Adipocyte (in vitro differentiated cells): ENCODE measurements around the gene MINDY2.
"Not testable (repeated sequence)": the region's sequence is repeated elsewhere in the genome, so short reads cannot be mapped to it uniquely, and the experiment has no call there.

Source experiments
- DNase-seq: peaks from one replicate; pipeline ENCODE4 v3.0.0-alpha.2; 2015; ENCODE audit warnings: low read depth
- H3K27me3 ChIP-seq: replicated peaks from 2 replicates; pipeline ENCODE4 v1.7.0; 2013; ENCODE audit warnings: mild to moderate bottlenecking, low read length, moderate library complexity; ENCODE audit not compliant: control insufficient read depth, insufficient read depth
- H3K36me3 ChIP-seq: 2 replicates; pipeline ENCODE4 v1.7.0; 2013; ENCODE audit warnings: low read length, mild to moderate bottlenecking, moderate library complexity; ENCODE audit not compliant: control insufficient read depth, insufficient read depth, severe bottlenecking
- H3K4me1 ChIP-seq: 2 replicates; pipeline ENCODE4 v1.7.0; 2013; ENCODE audit warnings: mild to moderate bottlenecking, low read length, moderate library complexity; ENCODE audit not compliant: control insufficient read depth, insufficient read depth
- H3K4me3 ChIP-seq: 2 replicates; pipeline ENCODE4 v1.7.0; 2013; ENCODE audit warnings: mild to moderate bottlenecking, low read length, moderate library complexity
- H3K9ac ChIP-seq: 2 replicates; pipeline ENCODE4 v1.7.0; 2013; ENCODE audit warnings: mild to moderate bottlenecking, low read length, moderate library complexity
- H3K9me3 ChIP-seq: 2 replicates; pipeline ENCODE4 v1.7.0; 2013; ENCODE audit warnings: mild to moderate bottlenecking, low read length, moderate library complexity; ENCODE audit not compliant: control insufficient read depth

The MINDY2 gene

GRCh38 chr15:58758141-58758540, 13.0 kb upstream of the MINDY2 start:
- no peak overlapping the region for H3K4me3 ChIP-seq
- no peaks in the 10 kb centered on the region for H3K27me3 ChIP-seq
- H3K9me3 ChIP-seq: no peaks in the 10 kb centered on the region
- H3K4me1 ChIP-seq: no peaks in the 10 kb centered on the region
- no peak overlapping the region for H3K9ac ChIP-seq
- H3K36me3 ChIP-seq: no peaks in the 10 kb centered on the region
- peak; percentile 51 for DNase-seq

- DNase-seq: no peak
- peaks cover 11% of the 10 kb centered on the region for H3K9me3 ChIP-seq
- H3K4me1 ChIP-seq: no peaks in the 10 kb centered on the region
- H3K27me3 ChIP-seq: no peaks in the 10 kb centered on the region
- no peak overlapping the region for H3K9ac ChIP-seq
- H3K4me3 ChIP-seq: no peak overlapping the region
- H3K36me3 ChIP-seq: no peaks in the 10 kb centered on the region
Observed at GRCh38 chr15:58760385-58761009, 10.6 kb upstream of the MINDY2 start.

DNA sequence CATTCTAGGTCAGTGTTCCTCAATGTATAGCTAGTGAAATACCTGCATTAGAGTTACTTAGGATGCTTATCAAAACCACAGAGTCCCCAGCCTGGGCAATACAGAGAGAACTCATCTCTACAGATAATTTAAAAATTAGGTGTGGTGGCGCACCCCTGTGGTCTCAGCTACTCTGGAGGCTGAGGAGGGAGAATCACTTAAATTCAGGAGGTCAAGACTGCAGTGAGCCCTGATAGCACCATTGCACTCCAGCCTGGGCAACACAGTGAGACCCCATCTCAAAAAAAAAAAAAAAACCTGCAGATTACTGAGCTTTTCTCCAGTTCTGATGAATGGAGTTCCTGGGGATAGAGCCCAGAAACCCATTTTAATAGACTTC, 10.1 kb upstream of the MINDY2 start:
- Histone ChIP-seq H3K36me3 (no peaks in the 10 kb centered on the region), H3K4me3 (no peak overlapping the region), H3K9me3 (peaks cover 12% of the 10 kb centered on the region), H3K4me1 (no peaks in the 10 kb centered on the region), H3K9ac (no peak overlapping the region), H3K27me3 (no peaks in the 10 kb centered on the region)
- DNase-seq: no peak

- H3K4me3 ChIP-seq: no peak overlapping the region
- H3K4me1 ChIP-seq: no peaks in the 10 kb centered on the region
- H3K9me3 ChIP-seq: peaks cover 12% of the 10 kb centered on the region
- H3K9ac ChIP-seq: no peak overlapping the region
- H3K27me3 ChIP-seq: no peaks in the 10 kb centered on the region
- no peaks in the 10 kb centered on the region for H3K36me3 ChIP-seq
- DNase-seq: no peak
Observed at GRCh38 chr15:58762285-58762684, 8.8 kb upstream of the MINDY2 start.

DNA sequence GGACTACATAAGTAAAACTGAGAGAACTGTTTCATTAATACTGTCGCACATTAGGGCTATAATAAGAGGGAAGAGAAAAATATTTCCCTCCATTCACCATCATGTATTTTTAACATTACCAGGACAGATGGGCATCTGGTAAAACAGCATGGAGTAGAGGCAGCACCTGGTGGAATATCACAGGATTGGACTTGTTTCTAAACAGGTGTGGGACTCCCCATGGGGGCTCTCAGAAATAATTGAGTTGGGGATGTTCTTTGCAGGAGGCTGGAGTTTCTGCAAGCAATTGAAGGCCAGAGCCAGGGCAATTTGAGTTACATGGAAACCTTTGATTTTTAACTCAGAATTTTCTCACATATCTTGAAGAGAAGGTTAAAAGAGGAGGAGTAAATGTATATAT, 8.4 kb upstream of the MINDY2 start:
- Histone ChIP-seq H3K36me3 (no peaks in the 10 kb centered on the region), H3K4me3 (no peak overlapping the region), H3K9ac (no peak overlapping the region), H3K27me3 (no peaks in the 10 kb centered on the region), H3K9me3 (peaks cover 12% of the 10 kb centered on the region), H3K4me1 (no peaks in the 10 kb centered on the region)
- no peak for DNase-seq

GRCh38 chr15:58764468-58764867, 6.6 kb upstream of the MINDY2 start:
- no peaks in the 10 kb centered on the region for H3K36me3 ChIP-seq
- H3K4me3 ChIP-seq: no peak overlapping the region
- H3K9me3 ChIP-seq: peaks cover 12% of the 10 kb centered on the region
- no peak for DNase-seq
- H3K9ac ChIP-seq: no peak overlapping the region
- H3K27me3 ChIP-seq: no peaks in the 10 kb centered on the region
- no peaks in the 10 kb centered on the region for H3K4me1 ChIP-seq

- DNase-seq: no peak
- Histone ChIP-seq H3K4me3 (no peak overlapping the region), H3K9me3 (peaks cover 12% of the 10 kb centered on the region)
Observed at GRCh38 chr15:58766290-58766689, 4.8 kb upstream of the MINDY2 start.

GRCh38 chr15:58768601-58769004, 2.5 kb upstream of the MINDY2 start:
- H3K36me3 ChIP-seq, H3K4me3 ChIP-seq, H3K9ac ChIP-seq, H3K27me3 ChIP-seq, DNase-seq: not testable (repeated sequence)
- Histone ChIP-seq H3K9me3 (peaks cover 12% of the 10 kb centered on the region), H3K4me1 (peaks cover 11% of the 10 kb centered on the region)

More at GRCh38 chr15:58766290-58766689, 4.8 kb upstream of the MINDY2 start:
- no peaks in the 10 kb centered on the region for H3K36me3 ChIP-seq
- H3K9ac ChIP-seq: no peak overlapping the region
- peaks cover 4% of the 10 kb centered on the region for H3K4me1 ChIP-seq
- no peaks in the 10 kb centered on the region for H3K27me3 ChIP-seq

GRCh38 chr15:58770519-58770856, 614 bp upstream of the MINDY2 start:
- H3K9me3 ChIP-seq: peaks cover under 1% of the 10 kb centered on the region
- no peak for DNase-seq
- H3K36me3 ChIP-seq: no peaks in the 10 kb centered on the region
- peaks cover 11% of the 10 kb centered on the region for H3K4me1 ChIP-seq
- peak overlapping the region; percentile 95 for H3K9ac ChIP-seq
- peak overlapping the region; percentile 85 for H3K4me3 ChIP-seq
- no peaks in the 10 kb centered on the region for H3K27me3 ChIP-seq

GRCh38 chr15:58771621-58772250, 634 bp downstream of the MINDY2 start:
- no peaks in the 10 kb centered on the region for H3K36me3 ChIP-seq
- H3K4me1 ChIP-seq: peaks cover 11% of the 10 kb centered on the region
- DNase-seq: peak; percentile 60
- H3K9ac ChIP-seq: peak overlapping the region; percentile 95
- no peaks in the 10 kb centered on the region for H3K9me3 ChIP-seq
- peak overlapping the region; percentile 85 for H3K4me3 ChIP-seq
- no peaks in the 10 kb centered on the region for H3K27me3 ChIP-seq

DNA sequence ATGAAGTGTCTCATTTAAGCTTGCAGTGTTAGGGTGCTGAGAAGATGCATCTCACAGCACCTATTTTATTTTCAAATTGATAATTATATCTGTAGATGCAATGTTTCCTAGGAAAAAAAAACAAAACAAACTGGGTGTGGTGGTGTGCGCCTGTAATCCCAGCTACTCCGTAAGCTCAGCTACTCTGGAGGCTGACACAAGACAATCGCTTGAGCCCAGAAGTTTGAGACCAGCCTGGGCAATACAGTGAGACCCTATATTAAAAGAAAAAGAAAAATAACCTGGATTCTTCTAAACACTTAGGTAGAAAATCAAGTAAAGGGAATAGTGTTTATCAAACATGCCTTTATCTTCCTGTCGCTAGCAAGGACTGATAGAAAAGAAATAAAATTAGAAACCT, 1.9 kb downstream of the MINDY2 start:
- Histone ChIP-seq H3K27me3 (no peaks in the 10 kb centered on the region), H3K4me3 (peak overlapping the region; percentile 85), H3K9ac (peak overlapping the region; percentile 95), H3K4me1 (peaks cover 11% of the 10 kb centered on the region), H3K36me3 (no peaks in the 10 kb centered on the region), H3K9me3 (no peaks in the 10 kb centered on the region)
- no peak for DNase-seq

- Histone ChIP-seq H3K27me3 (no peaks in the 10 kb centered on the region), H3K4me1 (peaks cover 7% of the 10 kb centered on the region), H3K4me3 (no peak overlapping the region), H3K9ac (no peak overlapping the region), H3K9me3 (no peaks in the 10 kb centered on the region), H3K36me3 (no peaks in the 10 kb centered on the region)
- no peak for DNase-seq
Observed at GRCh38 chr15:58775402-58775801, 4.3 kb downstream of the MINDY2 start.
